ENCODE data around the gene BMS1.
"Not testable (repeated sequence)": the region's sequence is repeated elsewhere in the genome, so short reads cannot be mapped to it uniquely, and the experiment has no call there.

The BMS1 gene

GRCh38 chr10:42801135-42801534, 18.5 kb downstream of the BMS1 start:
- peak; percentile 25 for DNase-seq

DNA sequence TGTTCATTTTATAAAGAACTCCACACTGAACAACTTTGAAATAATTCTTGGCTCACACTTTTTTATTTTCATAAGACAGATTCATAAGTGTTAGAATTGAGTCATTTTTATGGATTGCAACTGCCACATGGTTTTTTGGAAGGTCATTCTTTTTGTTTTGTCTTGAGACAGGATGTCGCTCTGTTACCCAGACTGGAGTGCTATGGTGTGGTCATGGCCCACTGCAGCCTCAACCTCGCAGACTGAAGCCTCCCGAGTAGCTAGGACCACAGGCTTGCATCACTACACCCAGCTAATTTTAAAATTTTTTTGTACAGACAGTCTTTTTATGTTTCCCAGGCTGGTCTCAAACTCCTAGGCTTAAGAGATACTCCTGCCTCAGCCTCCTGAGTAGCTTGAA, 20.3 kb downstream of the BMS1 start:
- no peak for DNase-seq

DNA sequence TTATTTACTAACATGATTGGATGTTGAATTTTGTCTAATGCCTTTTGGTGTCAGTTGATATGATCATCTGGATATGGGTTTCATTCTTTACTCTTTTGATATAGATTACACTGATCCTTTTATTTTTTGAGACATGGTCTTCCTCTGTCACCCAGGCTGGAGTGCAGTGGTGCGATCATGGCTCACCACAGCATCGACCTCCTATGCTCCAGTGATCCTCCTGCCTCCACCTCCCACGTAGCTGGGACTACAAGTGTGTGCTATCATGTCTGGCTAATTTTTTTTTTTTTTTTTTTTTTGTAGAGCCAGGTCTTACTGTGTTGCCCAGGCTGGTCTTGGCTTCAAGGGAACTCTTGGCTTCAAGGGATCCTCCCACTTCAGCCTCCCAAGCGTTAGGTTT, 27.1 kb downstream of the BMS1 start:
- DNase-seq = no peak

DNA sequence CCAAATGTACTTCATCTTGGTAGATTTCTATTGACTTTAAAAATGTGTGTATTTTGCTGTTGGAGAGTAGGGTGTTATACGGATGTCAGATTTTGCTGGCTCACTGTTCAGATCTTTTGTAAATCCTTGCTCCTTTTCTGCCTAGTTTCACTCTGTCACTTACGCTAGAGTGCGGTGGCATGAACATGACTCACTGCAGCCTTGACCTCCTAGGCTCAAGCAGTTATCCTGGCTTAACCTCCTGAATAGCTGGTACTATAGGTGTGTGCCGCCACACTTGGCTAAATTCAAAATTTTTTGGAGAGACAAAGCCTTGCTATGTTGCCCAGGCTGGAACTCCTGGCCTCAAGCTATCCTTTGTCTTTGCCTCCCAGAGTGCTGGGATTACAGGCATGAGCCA, 29.4 kb downstream of the BMS1 start:
- DNase-seq = no peak

DNA sequence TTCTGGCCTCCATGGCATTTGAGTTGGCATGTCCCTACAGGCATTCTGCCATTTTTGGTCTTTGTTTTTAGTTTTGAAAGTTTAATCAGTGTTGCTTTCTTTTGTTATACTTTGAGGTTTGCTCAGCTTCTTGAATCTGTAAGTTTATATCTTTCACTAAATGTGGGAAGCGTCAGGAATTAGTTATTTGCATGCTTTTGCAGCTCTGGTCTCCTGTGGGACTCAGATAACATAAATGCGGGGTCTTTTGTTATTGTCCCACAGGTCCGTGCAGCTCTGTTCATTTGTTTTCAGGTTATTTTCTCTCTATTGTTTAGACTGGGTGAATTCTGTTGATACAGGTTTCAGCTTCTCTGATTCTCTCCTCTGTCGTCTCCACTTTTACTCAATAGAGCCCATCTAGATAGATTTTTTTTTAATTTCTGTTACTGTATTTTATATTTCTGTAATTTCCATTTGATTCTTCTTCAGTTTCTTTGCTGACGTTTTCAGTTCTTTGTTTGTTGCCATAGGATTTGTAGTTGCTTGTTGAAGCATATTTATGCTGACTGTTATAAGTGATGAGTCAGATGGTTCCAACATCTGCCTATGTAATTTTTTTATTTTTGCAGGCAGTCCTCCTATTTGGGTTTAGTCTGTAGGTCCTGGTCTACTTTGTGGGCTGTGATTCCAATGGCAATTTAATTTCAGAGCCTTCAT, 31.5 kb downstream of the BMS1 start:
- DNase-seq = not testable (repeated sequence)

GRCh38 chr10:42816334-42816733, 33.7 kb downstream of the BMS1 start:
- not testable (repeated sequence) for DNase-seq

- DNase-seq = no peak
Measured at GRCh38 chr10:42816912-42817311, 34.3 kb downstream of the BMS1 start.

GRCh38 chr10:42817417-42817816, 34.8 kb downstream of the BMS1 start:
- DNase-seq = not testable (repeated sequence)

DNA sequence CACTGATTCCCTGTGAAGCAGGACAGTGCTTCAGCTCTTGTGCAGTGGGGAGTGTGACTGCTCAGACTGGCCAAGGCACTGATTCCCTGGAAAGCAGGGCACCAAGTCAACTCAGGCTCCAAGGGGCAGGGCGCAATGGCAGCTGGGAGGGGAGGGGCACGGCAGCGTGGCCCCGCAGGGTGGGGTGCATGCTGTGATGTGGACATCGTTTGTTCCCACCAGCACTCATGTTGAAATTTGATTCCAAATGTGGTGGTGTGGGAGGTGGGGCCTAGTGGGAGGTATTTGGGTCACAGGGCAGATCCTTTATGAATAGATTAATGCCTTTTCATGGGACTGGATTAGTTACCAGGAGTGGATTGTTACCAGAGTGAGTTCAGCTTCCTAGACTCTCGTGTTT, 44.2 kb downstream of the BMS1 start:
- DNase-seq = not testable (repeated sequence)

GRCh38 chr10:42827201-42827600, 44.6 kb downstream of the BMS1 start:
- no peak for DNase-seq

DNA sequence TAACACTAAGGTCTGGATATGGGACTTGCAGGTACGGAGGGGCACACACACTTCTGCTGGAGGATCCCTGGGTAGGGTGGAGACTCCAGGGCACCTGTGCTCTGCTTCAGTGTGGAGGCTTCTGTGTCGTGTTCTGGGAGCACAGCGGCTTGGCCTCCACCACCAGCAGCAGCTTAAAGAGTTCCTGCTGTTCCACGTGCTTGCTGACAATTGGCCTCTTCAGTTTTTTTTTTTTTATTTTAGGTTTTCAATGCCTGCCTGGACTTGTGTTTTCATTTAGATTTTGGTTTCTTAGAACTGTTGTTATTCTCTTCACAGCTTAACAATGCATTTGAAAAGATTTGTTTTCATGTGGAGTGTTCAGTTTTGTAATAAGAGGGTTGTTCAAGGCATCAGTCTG, 45.8 kb downstream of the BMS1 start:
- DNase-seq = not testable (repeated sequence)

DNA sequence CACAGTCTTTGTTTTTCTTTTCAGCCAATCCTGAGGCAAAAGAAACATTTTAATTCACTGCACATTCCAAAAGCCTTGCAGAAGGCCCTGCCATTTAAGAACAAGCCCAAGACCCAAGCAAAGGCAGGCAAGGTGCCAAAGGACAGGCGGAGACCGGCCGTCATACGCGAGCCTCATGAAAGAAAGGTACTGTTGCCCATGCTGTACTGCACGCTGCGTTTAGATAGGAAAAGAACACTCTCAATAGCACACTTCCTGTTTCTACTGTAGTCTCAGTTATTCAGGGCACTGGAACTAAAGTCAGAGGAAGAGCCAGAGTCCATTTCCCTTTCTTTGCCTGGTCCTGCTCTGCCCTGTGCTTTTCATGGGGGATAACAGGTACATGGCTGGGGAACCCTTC, 47.6 kb downstream of the BMS1 start:
- DNase-seq = no peak

GRCh38 chr10:42836096-42836495, 53.5 kb downstream of the BMS1 start:
- DNase-seq = no peak

GRCh38 chr10:42836771-42837468, 54.3 kb downstream of the BMS1 start:
- peak; percentile 0 for DNase-seq

DNA sequence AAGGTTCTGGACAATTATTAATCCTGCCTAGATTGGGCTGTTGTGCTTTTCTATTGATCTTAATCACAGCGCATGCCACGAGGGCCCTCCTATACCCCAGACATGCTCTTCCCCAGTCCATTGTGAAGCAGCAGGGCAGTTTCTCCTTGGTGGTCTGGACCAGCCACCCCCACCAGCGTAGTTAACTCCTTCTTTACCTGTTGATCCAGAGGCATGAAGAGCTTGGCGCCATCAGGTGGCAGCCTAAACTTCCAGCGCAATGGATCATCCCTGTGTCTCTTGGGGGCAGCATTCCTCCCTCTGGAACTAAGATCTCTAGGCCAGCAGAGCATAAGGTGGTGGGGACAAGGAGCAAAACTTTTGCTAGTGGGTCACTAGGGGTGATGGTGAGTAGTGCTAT, 62.2 kb downstream of the BMS1 start:
- not testable (repeated sequence) for DNase-seq

- not testable (repeated sequence) for DNase-seq
Measured at GRCh38 chr10:42847261-42847660, 64.7 kb downstream of the BMS1 start.

DNA sequence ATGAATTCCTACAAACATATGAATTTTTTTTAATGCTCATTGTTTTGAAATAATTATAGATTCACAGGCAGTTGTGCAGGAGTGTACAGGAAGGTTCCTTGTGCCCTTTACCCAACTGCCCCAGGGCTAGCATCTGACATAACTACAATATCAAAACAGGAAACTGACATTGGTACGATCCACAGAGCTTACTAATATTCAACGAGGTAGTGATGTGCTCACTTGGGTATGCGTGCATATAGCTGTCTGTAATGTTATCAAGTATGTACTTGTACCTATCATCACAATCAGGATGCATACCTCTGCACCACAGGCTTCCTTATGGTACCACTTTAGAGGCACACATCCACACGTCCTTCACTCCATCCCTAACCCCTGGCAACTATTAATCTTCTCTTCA, 68.3 kb downstream of the BMS1 start:
- peak; percentile 16 for DNase-seq

- no peak for DNase-seq
Measured at GRCh38 chr10:42859256-42859655, 76.7 kb downstream of the BMS1 start.

GRCh38 chr10:42860016-42860415, 77.4 kb downstream of the BMS1 start:
- DNase-seq = not testable (repeated sequence)

- not testable (repeated sequence) for DNase-seq
Measured at GRCh38 chr10:42862801-42863200, 80.2 kb downstream of the BMS1 start.

- peak; percentile 35 for DNase-seq
Measured at GRCh38 chr10:42864575-42864974, 82.0 kb downstream of the BMS1 start.

- no peak for DNase-seq
Measured at GRCh38 chr10:42865716-42866114, 83.1 kb downstream of the BMS1 start.

DNA sequence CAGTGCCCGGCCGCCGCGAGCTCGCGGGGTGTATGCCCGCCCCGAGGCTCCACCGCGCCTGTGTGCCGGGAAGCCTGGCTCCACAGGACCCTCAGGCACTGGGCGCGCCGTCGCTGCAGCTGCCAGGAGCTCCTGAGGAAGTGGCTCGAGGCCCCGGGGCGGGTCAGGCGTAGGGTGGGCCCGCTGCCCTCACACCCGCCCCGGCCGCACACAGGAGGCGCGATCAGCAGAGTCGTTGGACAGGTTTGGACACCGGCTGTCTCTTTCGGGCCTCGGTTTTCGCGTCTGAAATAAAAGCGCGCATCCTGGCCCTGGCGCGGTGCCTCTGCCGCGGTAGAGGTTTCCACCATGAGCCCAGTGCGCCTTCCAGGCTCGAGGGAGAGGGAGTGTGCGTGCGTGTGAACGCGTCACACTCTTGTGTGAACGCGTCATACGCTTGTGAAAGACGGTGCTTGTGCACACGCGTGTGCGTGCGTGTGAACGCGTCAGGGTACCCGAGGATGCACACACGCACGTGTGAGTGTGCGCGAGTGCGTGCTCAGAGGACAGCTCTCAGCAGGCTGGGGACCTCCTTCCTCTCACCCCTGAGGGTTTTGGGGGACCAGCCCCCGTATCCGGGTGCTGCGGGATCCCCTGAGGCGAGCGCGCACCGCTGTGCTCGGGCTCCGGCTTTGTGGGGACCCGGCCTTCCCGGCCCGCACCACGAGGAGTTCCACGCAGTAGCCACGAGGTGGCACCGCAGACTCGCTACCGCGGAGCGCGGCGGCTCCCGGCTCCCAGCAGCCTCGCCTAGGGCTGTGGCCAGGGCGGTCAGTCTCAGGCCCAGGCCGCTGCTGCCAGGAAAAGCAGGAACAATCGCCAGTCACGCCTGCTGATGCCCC, 83.8 kb downstream of the BMS1 start:
- peak; percentile 64 for DNase-seq

- no peak for DNase-seq
Measured at GRCh38 chr10:42867571-42867970, 85.0 kb downstream of the BMS1 start.
